Neutrophil (primary cell): ENCODE data around the gene SFXN5.
"Not testable (repeated sequence)": the region's sequence is repeated elsewhere in the genome, so short reads cannot be mapped to it uniquely, and the experiment has no call there.

ENCODE experiments used
- H3K27ac ChIP-seq: fragments of 200-600 bp; sonication (generic); 2 replicates; pipeline ENCODE4 v1.5.1; 2016; ENCODE audit warnings: mild to moderate bottlenecking, moderate library complexity
- H3K27me3 ChIP-seq: fragments of 200-600 bp; sonication (generic); 2 replicates; pipeline ENCODE4 v1.6.0; 2016; ENCODE audit warnings: mild to moderate bottlenecking
- H3K36me3 ChIP-seq: fragments of 200-600 bp; sonication (generic); 2 replicates; pipeline ENCODE4 v1.5.1; 2017
- H3K4me1 ChIP-seq, 2 experiments: fragments of 200-600 bp in 1 of 2; sonication (generic) in 1 of 2; 1 replicate in 1 of 2; 2 replicates in 1 of 2; pipeline versions ENCODE4 v1.5.1 to v1.6.1; 2013 to 2016; ENCODE audit warnings: low read depth in 1 of 2, low read length in 1 of 2, mild to moderate bottlenecking in 1 of 2, moderate library complexity in 1 of 2; ENCODE audit not compliant: control insufficient read depth in 1 of 2, insufficient read depth in 1 of 2
- H3K4me3 ChIP-seq, 2 experiments: fragments of 200-600 bp in 1 of 2; sonication (generic) in 1 of 2; 1 replicate in 1 of 2; 2 replicates in 1 of 2; pipeline ENCODE4 v1.5.1; 2013 to 2016; ENCODE audit warnings: low read depth in 1 of 2, low read length in 1 of 2, mild to moderate bottlenecking in 1 of 2, moderate library complexity in 1 of 2
- H3K9me3 ChIP-seq: fragments of 200-600 bp; sonication (generic); 2 replicates; pipeline ENCODE4 v1.5.1; 2016
- TF ChIP-seq, protein P1 (sequence below): fragments of 200-600 bp; sonication (generic); IDR thresholded peaks from 2 replicates; pipeline ENCODE4 v1.5.1; 2016; ENCODE audit warnings: antibody characterized with exemption

The SFXN5 gene

DNA sequence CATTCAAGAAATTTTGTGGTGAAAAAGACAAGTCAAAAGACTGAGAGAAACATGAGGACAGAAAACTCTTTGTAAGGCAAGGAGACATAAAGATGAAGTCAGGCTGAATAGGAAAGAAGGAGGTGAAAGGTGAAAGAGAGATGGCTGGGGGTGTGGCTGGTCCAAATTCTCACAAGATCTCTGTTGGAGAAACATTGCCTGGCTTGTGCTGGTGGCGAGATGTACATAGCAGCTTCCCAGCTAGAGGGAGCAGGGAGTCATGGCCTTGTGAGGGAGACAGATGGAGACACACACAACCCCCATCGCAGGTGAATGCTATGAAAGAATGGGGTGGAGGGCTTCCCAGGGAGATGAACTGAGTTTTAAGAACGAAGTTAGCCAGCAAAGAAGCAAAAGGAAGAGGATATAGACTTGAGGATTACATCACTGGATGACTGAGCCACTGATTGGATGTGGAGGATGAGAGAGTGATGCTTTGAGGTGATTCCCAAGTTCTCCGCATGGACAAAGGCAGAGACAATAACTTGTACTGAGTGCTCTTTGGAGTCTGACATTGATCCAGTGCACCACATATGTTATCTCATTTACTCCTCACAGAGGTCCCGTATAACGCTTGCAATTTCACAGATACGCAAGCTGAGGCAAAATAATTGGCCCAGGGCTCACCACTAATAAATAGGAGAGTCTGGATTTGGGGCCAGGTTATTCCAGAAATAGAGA lies 157.9 kb downstream of the SFXN5 start:
- Histone ChIP-seq H3K4me1 (peaks cover 16 to 30% of the 10 kb centered on the region in 2 experiments), H3K27me3 (peaks cover 100% of the 10 kb centered on the region), H3K36me3 (no peaks in the 10 kb centered on the region), H3K4me3 (no peak overlapping the region), H3K9me3 (no peaks in the 10 kb centered on the region), H3K27ac (no peak overlapping the region)
- TF ChIP-seq, protein P1, sequence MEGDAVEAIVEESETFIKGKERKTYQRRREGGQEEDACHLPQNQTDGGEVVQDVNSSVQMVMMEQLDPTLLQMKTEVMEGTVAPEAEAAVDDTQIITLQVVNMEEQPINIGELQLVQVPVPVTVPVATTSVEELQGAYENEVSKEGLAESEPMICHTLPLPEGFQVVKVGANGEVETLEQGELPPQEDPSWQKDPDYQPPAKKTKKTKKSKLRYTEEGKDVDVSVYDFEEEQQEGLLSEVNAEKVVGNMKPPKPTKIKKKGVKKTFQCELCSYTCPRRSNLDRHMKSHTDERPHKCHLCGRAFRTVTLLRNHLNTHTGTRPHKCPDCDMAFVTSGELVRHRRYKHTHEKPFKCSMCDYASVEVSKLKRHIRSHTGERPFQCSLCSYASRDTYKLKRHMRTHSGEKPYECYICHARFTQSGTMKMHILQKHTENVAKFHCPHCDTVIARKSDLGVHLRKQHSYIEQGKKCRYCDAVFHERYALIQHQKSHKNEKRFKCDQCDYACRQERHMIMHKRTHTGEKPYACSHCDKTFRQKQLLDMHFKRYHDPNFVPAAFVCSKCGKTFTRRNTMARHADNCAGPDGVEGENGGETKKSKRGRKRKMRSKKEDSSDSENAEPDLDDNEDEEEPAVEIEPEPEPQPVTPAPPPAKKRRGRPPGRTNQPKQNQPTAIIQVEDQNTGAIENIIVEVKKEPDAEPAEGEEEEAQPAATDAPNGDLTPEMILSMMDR = no peak

GRCh38 chr2:72911256-72911655 lies 160.3 kb downstream of the SFXN5 start:
- Histone ChIP-seq H3K27ac (no peak overlapping the region), H3K4me3 (no peak overlapping the region), H3K36me3 (no peaks in the 10 kb centered on the region), H3K4me1 (peaks cover 2 to 6% of the 10 kb centered on the region in 2 experiments), H3K27me3 (peaks cover 100% of the 10 kb centered on the region), H3K9me3 (no peaks in the 10 kb centered on the region)
- TF ChIP-seq, protein P1 = no peak

- H3K4me3 ChIP-seq = no peak overlapping the region
Measured at GRCh38 chr2:72908741-72909140, 162.8 kb downstream of the SFXN5 start.

DNA sequence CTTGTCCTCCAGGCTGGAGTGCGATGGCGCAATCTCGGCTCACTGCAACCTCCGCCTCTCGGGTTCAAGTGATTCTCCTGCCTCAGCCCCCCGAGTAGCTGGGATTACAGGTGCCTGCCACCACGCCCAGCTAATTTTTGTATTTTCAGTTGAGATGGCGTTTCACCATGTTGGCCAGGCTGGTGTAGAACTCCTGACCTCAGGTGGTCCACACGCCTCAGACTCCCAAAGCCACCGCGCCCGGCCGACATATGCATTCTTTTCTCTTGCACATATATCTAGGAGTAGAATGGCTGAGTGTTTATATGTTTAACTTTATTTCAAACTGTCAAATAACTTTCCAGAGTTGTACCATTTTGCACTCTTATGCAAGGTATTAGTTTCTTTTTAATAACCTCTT lies 164.1 kb downstream of the SFXN5 start:
- not testable (repeated sequence) for H3K27ac ChIP-seq, H3K4me3 ChIP-seq, H3K4me1 ChIP-seq, H3K36me3 ChIP-seq, H3K9me3 ChIP-seq
- peaks cover 100% of the 10 kb centered on the region for H3K27me3 ChIP-seq

More at GRCh38 chr2:72908741-72909140, 162.8 kb downstream of the SFXN5 start:
- H3K9me3 ChIP-seq = no peaks in the 10 kb centered on the region
- H3K4me1 ChIP-seq = no peaks in the 10 kb centered on the region
- peaks cover 100% of the 10 kb centered on the region for H3K27me3 ChIP-seq
- H3K27ac ChIP-seq = no peak overlapping the region
- H3K36me3 ChIP-seq = no peaks in the 10 kb centered on the region
- TF ChIP-seq, protein P1 = no peak

GRCh38 chr2:72901426-72901825 lies 170.1 kb downstream of the SFXN5 start:
- H3K27ac ChIP-seq = no peak overlapping the region
- TF ChIP-seq, protein P1 = no peak
- H3K4me3 ChIP-seq = no peak overlapping the region
- H3K4me1 ChIP-seq = no peaks in the 10 kb centered on the region
- no peaks in the 10 kb centered on the region for H3K36me3 ChIP-seq
- no peaks in the 10 kb centered on the region for H3K9me3 ChIP-seq
- peaks cover 100% of the 10 kb centered on the region for H3K27me3 ChIP-seq

DNA sequence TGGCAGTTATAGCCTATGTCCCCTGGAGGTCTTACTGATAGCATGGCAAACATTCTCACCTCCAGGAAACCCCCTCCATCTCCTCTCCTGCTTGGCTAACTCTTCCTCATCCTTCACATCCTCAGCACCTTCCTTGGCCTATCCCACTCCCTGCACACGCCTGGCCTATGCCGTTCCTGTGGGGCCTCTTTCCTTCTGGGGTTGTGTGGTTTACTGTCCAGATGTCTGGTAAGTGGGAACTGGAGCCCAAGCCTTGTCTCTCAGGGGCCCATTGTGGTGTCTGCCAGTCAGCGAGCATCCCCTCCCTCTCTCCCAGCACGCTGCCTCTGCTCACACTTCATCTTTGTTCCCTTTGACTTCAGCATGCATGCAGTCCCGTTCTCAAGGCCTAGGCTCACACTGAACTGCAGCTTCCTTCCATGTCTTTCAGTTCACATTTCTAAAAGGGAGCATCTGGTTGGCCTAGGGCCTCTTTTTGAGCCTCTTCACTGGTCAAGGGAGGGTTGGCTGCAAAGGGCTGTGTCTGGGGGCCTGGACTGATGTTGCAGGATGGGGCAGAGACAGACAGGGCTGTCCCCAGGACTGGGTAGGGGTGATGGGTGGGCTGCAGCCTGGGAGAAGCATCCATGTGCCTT lies 171.2 kb downstream of the SFXN5 start:
- peaks cover 100% of the 10 kb centered on the region for H3K27me3 ChIP-seq
- H3K4me1 ChIP-seq = no peaks in the 10 kb centered on the region
- no peaks in the 10 kb centered on the region for H3K9me3 ChIP-seq
- H3K36me3 ChIP-seq = no peaks in the 10 kb centered on the region
- TF ChIP-seq, protein P1 = no peak
- H3K27ac ChIP-seq = no peak overlapping the region
- no peak overlapping the region for H3K4me3 ChIP-seq
